H9 (cell line): Measurements from ENCODE around the gene KCNA5. TPM values are rescaled to one million over a fixed set of nuclear protein-coding genes. Genes with fewer than 3 reads are reported as not detected.

Experiments used
- DNase-seq: peaks from one replicate; pipeline ENCODE4 v3.0.0-alpha.2; 2017
- H2AFZ ChIP-seq: one replicate; pipeline ENCODE4 v1.6.1; 2013; ENCODE audit warnings: mild to moderate bottlenecking, low read length, control low read depth, moderate library complexity
- H2AK5ac ChIP-seq: 2 replicates; pipeline ENCODE4 v1.6.1; 2013; ENCODE audit warnings: low read length, control low read depth, mixed read lengths; ENCODE audit not compliant: insufficient read length
- H2BK120ac ChIP-seq: one replicate; pipeline ENCODE4 v1.6.1; 2013; ENCODE audit warnings: low read depth, mild to moderate bottlenecking, low read length, control low read depth, inconsistent platforms; ENCODE audit not compliant: poor library complexity, severe bottlenecking
- H2BK12ac ChIP-seq: 2 replicates; pipeline ENCODE4 v1.6.1; 2013; ENCODE audit warnings: low read length, control low read depth, mixed read lengths, low read depth; ENCODE audit not compliant: insufficient read length
- H2BK15ac ChIP-seq: 2 replicates; pipeline ENCODE4 v1.6.1; 2013; ENCODE audit warnings: low read depth, low read length, control low read depth
- H2BK20ac ChIP-seq: one replicate; pipeline ENCODE4 v1.6.1; 2013; ENCODE audit warnings: low read depth, mild to moderate bottlenecking, low read length, control low read depth, inconsistent platforms; ENCODE audit not compliant: poor library complexity, severe bottlenecking
- H2BK5ac ChIP-seq: 2 replicates; pipeline ENCODE4 v1.6.1; 2013; ENCODE audit warnings: low read length, control low read depth, mixed read lengths; ENCODE audit not compliant: insufficient read length
- H3K14ac ChIP-seq: 2 replicates; pipeline ENCODE4 v1.6.1; 2013; ENCODE audit warnings: low read length, control low read depth; ENCODE audit not compliant: insufficient read depth
- H3K18ac ChIP-seq: 2 replicates; pipeline ENCODE4 v1.6.1; 2013; ENCODE audit warnings: low read depth, mild to moderate bottlenecking, mixed read lengths, low read length, control low read depth; ENCODE audit not compliant: insufficient read length
- H3K23ac ChIP-seq: 2 replicates; pipeline ENCODE4 v1.6.1; 2013; ENCODE audit warnings: low read length, control low read depth, mixed read lengths, low read depth; ENCODE audit not compliant: insufficient read length
- H3K23me2 ChIP-seq: 2 replicates; pipeline ENCODE4 v1.6.1; 2013; ENCODE audit warnings: low read depth, mild to moderate bottlenecking, mixed read lengths, low read length, control low read depth; ENCODE audit not compliant: insufficient read length, poor library complexity, severe bottlenecking
- H3K27ac ChIP-seq: 2 replicates; pipeline ENCODE4 v1.5.1; 2013; ENCODE audit warnings: low read length, control low read depth, mixed read lengths, low read depth; ENCODE audit not compliant: insufficient read length
- H3K27me3 ChIP-seq: 2 replicates; pipeline ENCODE4 v1.6.1; 2013; ENCODE audit warnings: low read length, control low read depth, inconsistent platforms; ENCODE audit not compliant: insufficient read depth
- H3K4ac ChIP-seq: 2 replicates; pipeline ENCODE4 v1.6.1; 2013; ENCODE audit warnings: low read depth, mild to moderate bottlenecking, control low read depth, inconsistent platforms, low read length, moderate library complexity
- H3K4me1 ChIP-seq: 2 replicates; pipeline ENCODE4 v1.6.1; 2013; ENCODE audit warnings: low read length, control low read depth, inconsistent platforms; ENCODE audit not compliant: insufficient read depth
- H3K4me2 ChIP-seq: 2 replicates; pipeline ENCODE4 v1.6.1; 2013; ENCODE audit warnings: low read length, control low read depth, mixed read lengths; ENCODE audit not compliant: insufficient read length, insufficient read depth
- H3K56ac ChIP-seq: 2 replicates; pipeline ENCODE4 v1.6.1; 2013; ENCODE audit warnings: low read depth, mild to moderate bottlenecking, mixed read lengths, low read length, control low read depth; ENCODE audit not compliant: insufficient read length
- H3K79me1 ChIP-seq: 2 replicates; pipeline ENCODE4 v1.6.1; 2013; ENCODE audit warnings: low read depth, mild to moderate bottlenecking, moderate library complexity, low read length, control low read depth, inconsistent platforms; ENCODE audit not compliant: insufficient read depth, poor library complexity, severe bottlenecking
- H3K79me2 ChIP-seq: 2 replicates; pipeline ENCODE4 v1.6.1; 2013; ENCODE audit warnings: low read length, control low read depth, inconsistent platforms; ENCODE audit not compliant: insufficient read depth
- H3K9ac ChIP-seq: 2 replicates; pipeline ENCODE4 v1.6.1; 2013; ENCODE audit warnings: low read length, control low read depth, mixed read lengths; ENCODE audit not compliant: insufficient read length; ENCODE audit errors: extremely low read depth
- H3K9me3 ChIP-seq: one replicate; pipeline ENCODE4 v1.6.1; 2013; ENCODE audit warnings: low read depth, low read length, inconsistent platforms; ENCODE audit not compliant: control insufficient read depth
- H3T11ph ChIP-seq: one replicate; pipeline ENCODE4 v1.6.1; 2013; ENCODE audit warnings: mild to moderate bottlenecking, low read length, control low read depth, inconsistent platforms
- H4K20me1 ChIP-seq: one replicate; pipeline ENCODE4 v1.6.1; 2013; ENCODE audit not compliant: control insufficient read depth, insufficient read length, insufficient read depth
- H4K5ac ChIP-seq: 2 replicates; pipeline ENCODE4 v1.6.1; 2013; ENCODE audit warnings: low read depth, mild to moderate bottlenecking, mixed read lengths, low read length, control low read depth; ENCODE audit not compliant: insufficient read length
- H4K8ac ChIP-seq: replicated peaks from 2 replicates; pipeline ENCODE4 v1.6.1; 2013; ENCODE audit warnings: low read length, control low read depth, mixed read lengths, low read depth; ENCODE audit not compliant: insufficient read length
- H4K91ac ChIP-seq: 2 replicates; pipeline ENCODE4 v1.6.1; 2013; ENCODE audit warnings: low read depth, mild to moderate bottlenecking, moderate library complexity, mixed read lengths, low read length, control low read depth; ENCODE audit not compliant: insufficient read length
- H3K27ac Mint-ChIP-seq, 3 experiments: 2 replicates in 2 of 3; 3 replicates in 1 of 3; pipeline ENCODE4 v1.8.0; 2020 to 2021; ENCODE audit warnings: mixed read lengths in 3 of 3, mild to moderate bottlenecking in 1 of 3, moderate library complexity in 1 of 3
- H3K27me3 Mint-ChIP-seq: 2 replicates; pipeline ENCODE4 v1.8.0; 2021; ENCODE audit warnings: low read depth, mild to moderate bottlenecking, moderate library complexity, mixed read lengths
- H3K36me3 Mint-ChIP-seq, 3 experiments: 2 replicates in 2 of 3; 3 replicates in 1 of 3; pipeline ENCODE4 v1.8.0; 2020 to 2021; ENCODE audit warnings: low read depth in 3 of 3, mixed read lengths in 3 of 3; ENCODE audit not compliant: insufficient read depth in 1 of 3
- H3K4me1 Mint-ChIP-seq, 2 experiments: 2 replicates each; pipeline ENCODE4 v1.8.0; 2020; ENCODE audit warnings: mixed read lengths in 2 of 2
- H3K4me3 Mint-ChIP-seq, 2 experiments: 2 replicates in 1 of 2; 3 replicates in 1 of 2; pipeline ENCODE4 v1.8.0; 2020 to 2021; ENCODE audit warnings: mild to moderate bottlenecking in 2 of 2, mixed read lengths in 2 of 2, moderate library complexity in 1 of 2
- H3K9me3 Mint-ChIP-seq, 2 experiments: 2 replicates in 1 of 2; 3 replicates in 1 of 2; pipeline ENCODE4 v1.8.0; 2020; ENCODE audit warnings: mild to moderate bottlenecking in 2 of 2, mixed read lengths in 2 of 2, moderate library complexity in 1 of 2
- WGBS: extraction: QIAGEN DNeasy Blood & Tissue Kit; methylation state at CpG from one replicate; pipeline ENCODE4 v1.1.7; 2013; ENCODE audit warnings: missing lambda C conversion rate, low lambda C conversion rate, mixed read lengths; ENCODE audit not compliant: insufficient read length; ENCODE audit errors: extremely low coverage; 5-methylcytosine and 5-hydroxymethylcytosine counted together
- total RNA-seq: library from RNA; stranded (reverse); gene quantifications from 2 replicates; pipeline ENCODE4 v1.2.1, GENCODE V29; 2021
- TF ChIP-seq, protein P1 (sequence below): fragments of 200-600 bp; sonication (generic); conservative IDR thresholded peaks from 3 replicates; pipeline ENCODE4 v1.8.0; 2021; ENCODE audit warnings: antibody characterized with exemption, mild to moderate bottlenecking

The KCNA5 gene
- total RNA-seq, 1 experiment from 2014 or later, result 0.22 TPM

DNA sequence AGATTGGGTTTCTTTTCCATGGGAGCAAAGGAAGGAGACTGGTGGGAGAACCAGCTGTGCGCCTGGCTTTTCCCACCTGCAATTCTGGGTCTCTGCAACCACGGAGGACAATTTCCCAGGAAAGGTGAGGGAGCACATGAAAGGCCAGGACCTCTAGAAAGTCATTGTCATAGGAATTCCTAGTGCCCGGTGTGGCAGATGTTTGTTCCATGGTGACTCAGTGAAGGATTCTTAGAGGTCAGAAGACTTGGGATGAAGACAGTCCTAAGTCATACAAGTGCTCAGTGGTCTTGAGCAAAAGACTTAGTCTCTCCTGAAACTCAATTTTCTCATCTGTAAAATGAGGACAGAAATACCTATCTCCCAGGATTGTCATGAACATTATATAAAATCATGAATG is 51.3 kb downstream of the KCNA5 start:
- no peak overlapping the region for H4K91ac ChIP-seq
- Mint-ChIP-seq H3K4me1 (peaks cover 8% of the 10 kb centered on the region in 2 experiments), H3K27ac (no peak overlapping the region), H3K4me3 (no peak overlapping the region), H3K27me3 (peaks cover 10% of the 10 kb centered on the region), H3K9me3 (no peaks in the 10 kb centered on the region), H3K36me3 (no peaks in the 10 kb centered on the region)
- DNase-seq, result no peak
- H3K27me3 ChIP-seq, result no peaks in the 10 kb centered on the region; the same call in 1 of the 2 replicates
- no peak overlapping the region for H3K9ac ChIP-seq
- no peak overlapping the region for H4K8ac ChIP-seq
- no peak overlapping the region for H3K23ac ChIP-seq
- no peak overlapping the region for H2AFZ ChIP-seq
- no peaks in the 10 kb centered on the region for H3K4me1 ChIP-seq
- H3K4me2 ChIP-seq, result no peak overlapping the region
- H4K20me1 ChIP-seq, result no peaks in the 10 kb centered on the region
- H2BK120ac ChIP-seq, result no peak overlapping the region
- no peak overlapping the region for H4K5ac ChIP-seq
- H3K79me2 ChIP-seq, result no peaks in the 10 kb centered on the region
- WGBS, result no CpG with 5 or more reads among the region's 3 CpGs
- H2AK5ac ChIP-seq, result no peak overlapping the region
- no peak overlapping the region for H2BK5ac ChIP-seq
- no peaks in the 10 kb centered on the region for H3K79me1 ChIP-seq
- no peak overlapping the region for H3K56ac ChIP-seq
- no peak overlapping the region for H3K4ac ChIP-seq
- H2BK12ac ChIP-seq, result no peak overlapping the region
- no peaks in the 10 kb centered on the region for H3K9me3 ChIP-seq
- no peak overlapping the region for H3K14ac ChIP-seq
- no peak overlapping the region for H3K18ac ChIP-seq
- H2BK15ac ChIP-seq, result no peak overlapping the region
- H2BK20ac ChIP-seq, result no peak overlapping the region
- H3T11ph ChIP-seq, result no peak overlapping the region
- no peaks in the 10 kb centered on the region for H3K23me2 ChIP-seq
- H3K27ac ChIP-seq, result no peak overlapping the region
- TF ChIP-seq, protein P1, sequence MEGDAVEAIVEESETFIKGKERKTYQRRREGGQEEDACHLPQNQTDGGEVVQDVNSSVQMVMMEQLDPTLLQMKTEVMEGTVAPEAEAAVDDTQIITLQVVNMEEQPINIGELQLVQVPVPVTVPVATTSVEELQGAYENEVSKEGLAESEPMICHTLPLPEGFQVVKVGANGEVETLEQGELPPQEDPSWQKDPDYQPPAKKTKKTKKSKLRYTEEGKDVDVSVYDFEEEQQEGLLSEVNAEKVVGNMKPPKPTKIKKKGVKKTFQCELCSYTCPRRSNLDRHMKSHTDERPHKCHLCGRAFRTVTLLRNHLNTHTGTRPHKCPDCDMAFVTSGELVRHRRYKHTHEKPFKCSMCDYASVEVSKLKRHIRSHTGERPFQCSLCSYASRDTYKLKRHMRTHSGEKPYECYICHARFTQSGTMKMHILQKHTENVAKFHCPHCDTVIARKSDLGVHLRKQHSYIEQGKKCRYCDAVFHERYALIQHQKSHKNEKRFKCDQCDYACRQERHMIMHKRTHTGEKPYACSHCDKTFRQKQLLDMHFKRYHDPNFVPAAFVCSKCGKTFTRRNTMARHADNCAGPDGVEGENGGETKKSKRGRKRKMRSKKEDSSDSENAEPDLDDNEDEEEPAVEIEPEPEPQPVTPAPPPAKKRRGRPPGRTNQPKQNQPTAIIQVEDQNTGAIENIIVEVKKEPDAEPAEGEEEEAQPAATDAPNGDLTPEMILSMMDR, result no peak

Other genes starting within 250 kb of the KCNA5 start
- 0.92 and 0.98 TPM in 2 replicates for gene KCNA1, start 134.0 kb upstream of the KCNA5 start, total RNA-seq